Heart right ventricle (tissue), 16 donors: ENCODE measurements around the gene CIDEA. TPM values are rescaled to one million over a fixed set of nuclear protein-coding genes. Genes with fewer than 3 reads are reported as not detected.
A peak's percentile ranks its signal among the peaks of the same experiment; 100 is the strongest.
"Not testable (repeated sequence)": the region's sequence is repeated elsewhere in the genome, so short reads cannot be mapped to it uniquely, and the experiment has no call there.

ENCODE experiments used
- ATAC-seq, 8 donors: fragments of 200-7000 bp; cut with Tn5 transposase; one replicate each; pipeline ENCODE4 v1.9.1; 2020; ENCODE audit warnings: mild to moderate bottlenecking in 8 of 8, moderate library complexity in 8 of 8, moderate number of reproducible peaks in 1 of 8
- DNase-seq, 2 donors: peaks; one replicate each; pipeline ENCODE4 v3.0.0-alpha.2; 2020
- H3K27ac ChIP-seq, 10 donors: fragments of 200-600 bp; sonication (generic) in 2 of 10; one replicate each; pipeline versions ENCODE4 v1.5.0 to v1.8.0; 2020 to 2022; ENCODE audit warnings: mild to moderate bottlenecking in 3 of 10
- H3K27me3 ChIP-seq, 7 donors: fragments of 200-600 bp; one replicate each; pipeline ENCODE4 v1.8.0; 2021 to 2022; ENCODE audit warnings: mild to moderate bottlenecking in 2 of 7
- H3K36me3 ChIP-seq, 9 donors: fragments of 200-600 bp; sonication (generic) in 1 of 9; one replicate each; pipeline versions ENCODE4 v1.5.0 to v1.8.0; 2020 to 2022; ENCODE audit warnings: mild to moderate bottlenecking in 2 of 9
- H3K4me1 ChIP-seq, 9 donors: fragments of 200-600 bp; sonication (generic) in 1 of 9; one replicate each; pipeline versions ENCODE4 v1.5.0 to v1.8.0; 2020 to 2022; ENCODE audit warnings: mild to moderate bottlenecking in 4 of 9
- H3K4me3 ChIP-seq, 10 donors: fragments of 200-600 bp; sonication (generic) in 2 of 10; one replicate each; pipeline versions ENCODE4 v1.5.0 to v1.8.0; 2020 to 2022; ENCODE audit warnings: mild to moderate bottlenecking in 7 of 10, moderate library complexity in 2 of 10
- H3K9me3 ChIP-seq, 11 donors: fragments of 200-600 bp in 10 of 11; sonication (generic) in 2 of 11; one replicate each; pipeline versions ENCODE4 v1.5.0 to v1.8.0; 2013 to 2022; ENCODE audit warnings: mild to moderate bottlenecking in 2 of 11, control low read depth in 1 of 11, moderate library complexity in 1 of 11
- WGBS, 2 donors: extraction: QIAGEN DNeasy Blood & Tissue Kit; methylation state at CpG; one replicate each; pipeline ENCODE4 v1.1.7; 2013; ENCODE audit warnings: inconsistent platforms in 1 of 2; 5-methylcytosine and 5-hydroxymethylcytosine counted together
- intact Hi-C, 10 donors: fragments of 100-400 bp; cut with DNase I; formaldehyde crosslinking; loops; one replicate each; pipeline versions ENCODE4 v1.11.1 to v1.14.2; 2022
- long read RNA-seq, 3 donors: library from polyadenylated mRNA; unstranded; transcript quantifications; one replicate each; pipeline ENCODE4 v2.0.0, GENCODE V29; 2020 to 2021
- polyA plus RNA-seq, 2 donors: library from polyadenylated mRNA; stranded (reverse); fragments of 200-250 nt; gene quantifications; one replicate each; pipeline ENCODE4 v1.2.3, GENCODE V29; 2013
- total RNA-seq, 10 donors: library from RNA; stranded (reverse); fragmentation: NEBNext Ultra II Directional in 3 of 10; extraction: Animal tissue kit (Norgen Biotek cat#: 25700) in 3 of 10; gene quantifications; one replicate each; pipeline versions ENCODE4 v1.2.1 to v1.2.4, GENCODE V29; 2021 to 2023
- TF ChIP-seq, protein P1 (sequence below), 9 donors: fragments of 200-600 bp; sonication (generic) in 2 of 9; IDR thresholded peaks; one replicate each; pipeline versions ENCODE4 v1.5.0 to v1.8.0; 2021 to 2022; ENCODE audit warnings: antibody characterized with exemption in 9 of 9, mild to moderate bottlenecking in 5 of 9, moderate library complexity in 1 of 9
- donor health status: Arrhythmogenic right ventricular cardiomyopathy.
- donor health status: ischemic (EF 13 %, LVEDD 7.1; RV severe dilation, severe dysfunction).
- donor health status: healthy with polysubstance abuse.
- donor health status: DM: no; HTN: yes; CAD: no.
- donor health status: DM: no; HTN: no; CAD: no.
- donor health status: ischemic (EF 25% LVEDD 6.9; RV normal size, moderate dysfunction).
- donor health status: ischemic (EF 25% LVEDD 5.7; RV mildly dilated, moderate dysfunction).
- donor health status: healthy.
- donor health status: DM: yes; HTN: yes; CAD: no.
- donor health status: Ischemic cardiomyopathy.
- donor health status: ischemic (EF 35%, LVEDD 5.7; RV mildly dilated, moderate dysfunction).
- donor health status: nonischemic (EF 11% LVEDD 7.7; RV severe dilation, severe dysfunction).
- donor health status: DM: yes; HTN: yes; CAD: no.
- donor health status: PGD.
- donor health status: ischemic (EF 29% LVEDD 5.4; RV normal size, mild dysfunction).
- donor health status: nonischemic (EF 23%, LVEDD 6.1; RV moderate dilation, normal function).

Gene CIDEA, protein sequence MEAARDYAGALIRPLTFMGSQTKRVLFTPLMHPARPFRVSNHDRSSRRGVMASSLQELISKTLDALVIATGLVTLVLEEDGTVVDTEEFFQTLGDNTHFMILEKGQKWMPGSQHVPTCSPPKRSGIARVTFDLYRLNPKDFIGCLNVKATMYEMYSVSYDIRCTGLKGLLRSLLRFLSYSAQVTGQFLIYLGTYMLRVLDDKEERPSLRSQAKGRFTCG
- total RNA-seq (1 to 10 TPM in 4 of 10 donors, under 1 TPM in 4, not detected in 2; 0.37 to 6.8 (median 1.4) TPM), polyA plus RNA-seq (1 to 10 TPM in 1 of 2 donors, under 1 TPM in 1; 0.59 to 2.0 TPM)
- long read RNA-seq, donor 1 = 0 reads
- long read RNA-seq, donor 2 = 0 reads
- long read RNA-seq, donor 3, partial matches to known transcripts = 0 of 2 reads
- long read RNA-seq, donor 3, other reads (novel, unspliced or antisense) = 0 of 2 reads

DNA sequence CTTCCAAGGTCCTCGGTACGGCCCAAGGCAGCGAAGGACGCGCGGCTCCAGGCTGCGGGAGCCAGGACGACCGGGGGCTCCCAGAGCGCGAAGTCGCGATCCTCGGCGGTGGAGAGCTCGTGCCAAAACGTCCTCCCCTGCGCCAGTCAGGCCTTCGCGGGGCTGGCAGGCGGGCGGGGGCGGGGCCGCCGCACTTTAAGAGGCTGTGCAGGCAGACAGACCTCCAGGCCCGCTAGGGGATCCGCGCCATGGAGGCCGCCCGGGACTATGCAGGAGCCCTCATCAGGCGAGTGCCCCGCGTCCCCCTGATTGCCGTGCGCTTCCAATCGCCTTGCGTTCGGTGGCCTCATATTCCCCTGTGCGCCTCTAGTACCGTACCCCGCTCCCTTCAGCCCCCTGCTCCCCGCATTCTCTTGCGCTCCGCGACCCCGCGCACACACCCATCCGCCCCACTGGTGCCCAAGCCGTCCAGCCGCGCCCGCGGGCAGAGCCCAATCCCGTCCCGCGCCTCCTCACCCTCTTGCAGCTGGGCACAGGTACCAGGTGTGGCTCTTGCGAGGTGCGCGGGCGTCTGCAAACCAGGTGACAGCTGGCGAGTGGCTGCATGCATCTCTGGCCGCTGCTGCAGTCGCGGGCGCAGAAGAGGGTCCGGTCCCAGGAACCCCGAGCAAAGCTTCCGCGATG lies at the start of gene CIDEA:
Gene CIDEA, plus strand, starts transcription at position 226 of the 684 bp plus-strand sequence. Its CDS starts 23 bp downstream, at position 249.
- Histone ChIP-seq H3K9me3 (no peaks in the 10 kb centered on the region), H3K27ac (no peak within 1 kb of the TSS), H3K27me3 (peaks cover 7 to 43% (median 26%) of the 10 kb centered on the region in 7 donors), H3K4me1 (peaks cover 8 to 38% (median 21%) of the 10 kb centered on the region in 9 donors), H3K36me3 (no peaks in the 10 kb centered on the region), H3K4me3 (peak within 1 kb of the TSS in 9 of 10 donors; percentile 24 to 52 (median 46))
- DNase-seq (no peak), ATAC-seq (peak; percentile 50 to 69 (median 59))
- TF ChIP-seq, protein P1, sequence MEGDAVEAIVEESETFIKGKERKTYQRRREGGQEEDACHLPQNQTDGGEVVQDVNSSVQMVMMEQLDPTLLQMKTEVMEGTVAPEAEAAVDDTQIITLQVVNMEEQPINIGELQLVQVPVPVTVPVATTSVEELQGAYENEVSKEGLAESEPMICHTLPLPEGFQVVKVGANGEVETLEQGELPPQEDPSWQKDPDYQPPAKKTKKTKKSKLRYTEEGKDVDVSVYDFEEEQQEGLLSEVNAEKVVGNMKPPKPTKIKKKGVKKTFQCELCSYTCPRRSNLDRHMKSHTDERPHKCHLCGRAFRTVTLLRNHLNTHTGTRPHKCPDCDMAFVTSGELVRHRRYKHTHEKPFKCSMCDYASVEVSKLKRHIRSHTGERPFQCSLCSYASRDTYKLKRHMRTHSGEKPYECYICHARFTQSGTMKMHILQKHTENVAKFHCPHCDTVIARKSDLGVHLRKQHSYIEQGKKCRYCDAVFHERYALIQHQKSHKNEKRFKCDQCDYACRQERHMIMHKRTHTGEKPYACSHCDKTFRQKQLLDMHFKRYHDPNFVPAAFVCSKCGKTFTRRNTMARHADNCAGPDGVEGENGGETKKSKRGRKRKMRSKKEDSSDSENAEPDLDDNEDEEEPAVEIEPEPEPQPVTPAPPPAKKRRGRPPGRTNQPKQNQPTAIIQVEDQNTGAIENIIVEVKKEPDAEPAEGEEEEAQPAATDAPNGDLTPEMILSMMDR (IDR thresholded peaks at IDR 0.05) = no peak
- WGBS, 2 donors = 5% methylated on average over 68 to 69 of the region's 69 CpGs
- intact Hi-C loops = no loop called here

- 92 to 94% methylated on average over 9 to 13 of the region's 18 CpGs for WGBS, 2 donors
- H3K27me3 ChIP-seq, H3K27ac ChIP-seq, intact Hi-C loops, ATAC-seq, DNase-seq, H3K36me3 ChIP-seq, H3K4me1 ChIP-seq, H3K9me3 ChIP-seq, H3K4me3 ChIP-seq: not testable (repeated sequence)
Observed at GRCh38 chr18:12208296-12209153, 45.6 kb upstream of the CIDEA start.

GRCh38 chr18:12212308-12212707 lies 41.9 kb upstream of the CIDEA start:
- H3K4me3 ChIP-seq, DNase-seq, H3K27ac ChIP-seq, H3K9me3 ChIP-seq, H3K36me3 ChIP-seq, H3K27me3 ChIP-seq, H3K4me1 ChIP-seq, intact Hi-C loops: not testable (repeated sequence)
- ATAC-seq = peak in 6 of 8 donors; percentile 19 to 74 (median 51)
- WGBS, 2 donors = no CpG with 5 or more reads among the region's 1 CpG

- H3K9me3 ChIP-seq, intact Hi-C loops, H3K4me1 ChIP-seq, H3K36me3 ChIP-seq, H3K27me3 ChIP-seq, ATAC-seq, H3K4me3 ChIP-seq, DNase-seq, H3K27ac ChIP-seq: not testable (repeated sequence)
- WGBS, 2 donors = 72 to 76% methylated on average over 1 of the region's 1 CpG
Observed at GRCh38 chr18:12214296-12215005, 39.7 kb upstream of the CIDEA start.

GRCh38 chr18:12216471-12216870 lies 37.7 kb upstream of the CIDEA start:
- H3K4me3 ChIP-seq, intact Hi-C loops, H3K4me1 ChIP-seq, H3K36me3 ChIP-seq, H3K27ac ChIP-seq, H3K9me3 ChIP-seq, DNase-seq, H3K27me3 ChIP-seq: not testable (repeated sequence)
- peak; percentile 46 to 84 (median 76) for ATAC-seq
- WGBS, 2 donors = 51 to 71% methylated on average over 2 of the region's 4 CpGs

DNA sequence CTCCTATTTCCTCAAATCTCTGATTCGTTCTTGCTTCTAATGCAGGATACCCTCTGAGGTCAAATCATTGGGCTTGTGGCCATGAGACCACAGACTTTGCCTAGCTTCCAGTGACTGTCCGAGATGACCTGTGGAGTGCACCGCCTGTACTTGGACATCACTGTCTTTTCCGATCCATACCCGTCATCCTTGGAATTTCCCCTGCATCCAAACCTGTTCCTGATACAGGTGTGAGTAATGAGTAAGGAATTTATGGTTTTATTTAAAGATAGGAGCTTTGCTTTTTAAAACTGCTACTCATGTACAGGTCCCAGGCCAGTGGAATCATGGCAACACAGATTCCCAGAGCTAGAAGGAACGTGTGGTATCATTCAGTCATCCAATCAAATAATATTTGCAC lies 35.6 kb upstream of the CIDEA start:
- H3K27ac ChIP-seq, intact Hi-C loops, H3K4me3 ChIP-seq, H3K36me3 ChIP-seq, ATAC-seq, DNase-seq, H3K4me1 ChIP-seq, H3K9me3 ChIP-seq, H3K27me3 ChIP-seq: not testable (repeated sequence)
- 69 to 73% methylated on average over 6 of the region's 6 CpGs for WGBS, 2 donors

GRCh38 chr18:12222041-12222440 lies 32.1 kb upstream of the CIDEA start:
- DNase-seq, H3K27ac ChIP-seq, H3K9me3 ChIP-seq, H3K4me1 ChIP-seq, H3K4me3 ChIP-seq, ATAC-seq, H3K27me3 ChIP-seq, H3K36me3 ChIP-seq, intact Hi-C loops: not testable (repeated sequence)
- 57 to 82% methylated on average over 1 of the region's 2 CpGs for WGBS, 2 donors

DNA sequence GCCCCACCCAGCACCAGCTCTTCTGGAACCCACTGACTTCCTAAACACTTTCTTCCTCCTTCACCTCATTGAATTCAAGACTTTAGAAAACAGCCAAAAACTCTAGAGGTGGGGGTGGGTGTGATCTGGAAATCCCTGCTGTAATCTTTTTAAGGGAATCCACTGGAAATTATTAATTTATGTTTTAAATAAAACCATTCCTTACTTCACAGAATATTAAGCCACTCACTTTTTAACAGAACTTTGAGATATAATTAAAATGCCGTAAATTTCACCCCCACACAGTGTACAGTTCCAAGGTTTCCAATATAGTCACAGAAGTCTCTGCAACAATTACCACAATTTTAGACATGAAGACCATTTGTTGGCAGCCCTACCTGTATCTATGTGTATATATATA lies 30.8 kb upstream of the CIDEA start:
- H3K9me3 ChIP-seq, H3K4me3 ChIP-seq, H3K27ac ChIP-seq, DNase-seq, H3K36me3 ChIP-seq, H3K4me1 ChIP-seq, ATAC-seq, intact Hi-C loops, H3K27me3 ChIP-seq: not testable (repeated sequence)
- 92 to 96% methylated on average over 1 of the region's 1 CpG for WGBS, 2 donors

- ATAC-seq, DNase-seq, H3K27ac ChIP-seq, H3K4me3 ChIP-seq, H3K36me3 ChIP-seq, intact Hi-C loops, H3K27me3 ChIP-seq, H3K4me1 ChIP-seq, H3K9me3 ChIP-seq: not testable (repeated sequence)
- 75 to 83% methylated on average over 1 of the region's 2 CpGs for WGBS, 2 donors
Observed at GRCh38 chr18:12226807-12227206, 27.4 kb upstream of the CIDEA start.
